ENCODE measurements around the gene FLNA. TPM values are rescaled to one million over a fixed set of nuclear protein-coding genes. Genes with fewer than 3 reads are reported as not detected.

Gene FLNA
- total RNA-seq, 3 donors from 2014 or later: 164 to 4,590 (median 513) TPM

- no peak overlapping the region for H3K4me3 ChIP-seq
- H3K36me3 ChIP-seq (ENCODE audit: low read depth): no peaks in the 10 kb centered on the region
- H3K9me3 ChIP-seq: no peaks in the 10 kb centered on the region
- no peaks in the 10 kb centered on the region for H3K4me1 ChIP-seq (ENCODE audit: low read depth)
- DNase-seq (no peak), ATAC-seq (no peak)
- intact Hi-C loops (cut with DNase I, micrococcal nuclease): no loop called here
- no peak for TF ChIP-seq CTCF (IDR thresholded peaks at IDR 0.05)
Measured at GRCh38 chrX:154382483-154383069, 8.1 kb upstream of the FLNA start.

GRCh38 chrX:154381271-154381670 lies 6.8 kb upstream of the FLNA start:
- Histone ChIP-seq H3K36me3 (ENCODE audit: low read depth) (no peaks in the 10 kb centered on the region), H3K4me1 (ENCODE audit: low read depth) (no peaks in the 10 kb centered on the region), H3K9me3 (no peaks in the 10 kb centered on the region), H3K4me3 (no peak overlapping the region)
- DNase-seq: no peak
- intact Hi-C loops (cut with DNase I, micrococcal nuclease): no loop called here
- TF ChIP-seq CTCF (IDR thresholded peaks at IDR 0.05): no peak
- no peak for ATAC-seq

GRCh38 chrX:154380787-154381186 lies 6.4 kb upstream of the FLNA start:
- intact Hi-C loops (cut with DNase I, micrococcal nuclease): no loop called here

GRCh38 chrX:154380153-154380552 lies 5.7 kb upstream of the FLNA start:
- no peak for DNase-seq
- no peak for ATAC-seq
- Histone ChIP-seq H3K36me3 (ENCODE audit: low read depth) (no peaks in the 10 kb centered on the region), H3K9me3 (no peaks in the 10 kb centered on the region), H3K4me1 (ENCODE audit: low read depth) (no peaks in the 10 kb centered on the region), H3K4me3 (no peak overlapping the region)
- no peak for TF ChIP-seq CTCF (IDR thresholded peaks at IDR 0.05)
- intact Hi-C loops (cut with DNase I, micrococcal nuclease): no loop called here

More at GRCh38 chrX:154380787-154381186, 6.4 kb upstream of the FLNA start:
- no peak for DNase-seq
- no peaks in the 10 kb centered on the region for H3K36me3 ChIP-seq (ENCODE audit: low read depth)
- no peaks in the 10 kb centered on the region for H3K4me1 ChIP-seq (ENCODE audit: low read depth)
- ATAC-seq: no peak
- H3K9me3 ChIP-seq: no peaks in the 10 kb centered on the region
- H3K4me3 ChIP-seq: no peak overlapping the region
- no peak for TF ChIP-seq CTCF (IDR thresholded peaks at IDR 0.05)

- H3K36me3 ChIP-seq (ENCODE audit: low read depth): no peaks in the 10 kb centered on the region
- H3K4me3 ChIP-seq: peak overlapping the region; percentile 56
- no peak for TF ChIP-seq CTCF (IDR thresholded peaks at IDR 0.05)
- intact Hi-C loops (cut with DNase I, micrococcal nuclease): no loop called here
- H3K4me1 ChIP-seq (ENCODE audit: low read depth): no peaks in the 10 kb centered on the region
- ATAC-seq: no peak
- no peak for DNase-seq
- H3K9me3 ChIP-seq: no peaks in the 10 kb centered on the region
Measured at GRCh38 chrX:154379569-154379951, 5.1 kb upstream of the FLNA start.
